Measurements from ENCODE around the gene DCLK1. TPM values are rescaled to one million over a fixed set of nuclear protein-coding genes. Genes with fewer than 3 reads are reported as not detected.

DCLK1 gene
- not detected for polyA plus RNA-seq (2012; ENCODE audit: insufficient read depth, insufficient read length)

DNA sequence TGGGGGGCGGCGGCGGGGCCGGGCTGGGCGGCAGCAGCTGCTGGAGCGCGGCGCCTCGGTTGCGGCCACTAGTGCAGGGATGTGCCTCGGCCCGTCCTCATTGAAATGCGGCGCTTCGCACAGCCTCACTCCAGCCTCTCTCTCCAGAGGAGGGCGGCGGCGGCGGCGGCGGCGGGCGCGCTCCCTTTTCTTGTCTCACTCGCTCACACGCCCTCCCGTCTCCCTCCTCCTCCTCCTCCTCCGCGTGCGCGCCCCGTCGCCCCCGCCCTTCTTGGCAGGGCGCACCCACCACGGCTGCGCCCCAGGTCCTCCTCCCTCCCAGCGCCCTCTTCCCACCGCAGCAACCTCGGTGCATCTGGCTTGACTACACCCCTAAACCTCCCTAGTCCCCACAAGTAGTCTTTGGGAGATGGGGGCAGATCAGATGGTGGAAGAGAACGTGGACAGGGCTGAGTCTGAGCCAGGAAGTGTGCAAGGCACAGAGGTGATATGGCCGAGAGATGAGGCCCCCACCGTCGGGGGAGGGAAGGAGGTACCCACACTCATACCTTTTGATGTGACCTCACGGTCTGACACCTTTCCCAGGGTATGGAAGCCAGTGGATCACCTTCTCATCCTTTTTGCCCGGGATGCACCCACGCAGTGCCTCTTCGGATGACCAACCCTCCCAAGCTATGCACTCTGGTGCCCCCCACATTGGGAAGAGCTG lies at the start of gene DCLK1:
Gene DCLK1, minus strand, starts transcription at position 161 of the 709 bp plus-strand sequence.
- DNase-seq (ENCODE audit: low read depth, low spot score) = no peak
- H3K4me3 ChIP-seq (ENCODE audit: low read length) = no peak within 1 kb of the TSS

DNA sequence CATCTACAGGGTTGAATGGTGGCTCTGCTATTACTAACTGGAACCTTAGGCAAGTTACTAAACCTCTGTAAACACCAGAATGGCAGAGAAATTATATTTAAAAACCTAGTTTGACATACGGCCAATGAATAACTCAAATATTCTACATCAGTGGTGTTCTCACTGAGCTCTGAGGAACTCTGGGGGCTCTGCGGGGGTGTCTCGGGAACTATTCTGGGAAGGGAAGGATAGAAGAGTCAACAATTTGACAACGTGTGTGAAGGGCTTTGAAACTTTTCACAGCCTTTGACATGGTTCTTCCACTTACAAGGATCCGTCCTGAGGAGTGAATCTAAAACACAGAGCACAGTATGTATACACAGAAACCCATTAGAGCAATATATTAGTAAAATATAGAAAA lies 44.4 kb upstream of the DCLK1 start:
- H3K4me3 ChIP-seq (ENCODE audit: low read length) = no peak overlapping the region
- DNase-seq (ENCODE audit: low read depth, low spot score) = no peak

DNA sequence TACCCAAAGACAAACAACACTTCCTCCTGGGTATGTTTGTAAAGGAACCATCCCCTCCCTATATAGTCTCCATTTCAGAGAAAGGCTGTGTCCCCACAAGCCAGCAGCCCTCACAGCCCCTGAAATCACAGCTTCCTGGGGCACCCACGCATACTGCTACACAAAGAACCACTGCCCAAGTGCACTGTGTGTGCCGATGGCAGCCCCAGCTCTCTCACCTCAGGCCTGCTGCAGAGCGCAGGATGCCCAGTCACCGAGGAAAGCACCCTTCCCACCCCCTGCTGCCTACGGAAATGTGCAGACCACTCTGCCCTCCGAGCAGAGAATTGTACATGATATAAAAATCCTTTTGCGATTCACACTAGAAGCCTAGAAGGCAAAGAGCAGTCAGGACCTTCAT lies 43.7 kb upstream of the DCLK1 start:
- no peak overlapping the region for H3K4me3 ChIP-seq (ENCODE audit: low read length)
- DNase-seq (ENCODE audit: low read depth, low spot score) = no peak

DNA sequence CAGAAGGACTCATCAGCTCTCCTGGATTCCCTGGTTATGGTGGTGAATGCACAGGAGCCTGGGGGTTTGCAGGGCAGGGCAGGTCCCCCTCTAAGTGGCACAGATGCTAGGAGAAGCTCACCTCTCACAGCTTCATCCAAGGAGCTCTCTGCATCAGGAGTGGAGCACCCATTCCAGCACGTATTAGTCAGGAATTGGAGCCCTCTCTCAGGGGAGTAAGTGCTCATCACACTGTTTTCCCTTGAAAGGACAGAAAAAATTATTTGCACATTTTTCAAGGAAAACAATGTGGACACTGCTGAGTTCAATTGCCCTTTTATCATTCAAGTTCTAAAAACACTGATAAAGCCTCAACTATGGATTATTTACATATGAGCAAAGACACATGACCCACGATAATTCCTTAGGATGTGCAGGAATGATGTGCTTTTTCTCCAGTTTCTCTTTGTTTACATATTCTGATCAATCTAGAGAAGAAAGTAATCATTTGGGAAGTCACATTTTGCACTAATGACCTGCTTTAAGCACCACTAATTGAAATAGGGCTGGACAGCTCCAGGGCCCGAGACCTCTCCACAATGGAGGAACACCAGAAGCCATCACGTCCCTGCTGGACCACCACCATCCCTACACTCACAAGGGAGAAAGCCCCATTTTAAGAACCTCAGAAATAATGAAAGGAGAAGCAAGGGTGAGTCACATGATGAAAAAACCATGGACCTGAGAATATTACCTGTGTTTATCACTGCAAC lies 42.6 kb upstream of the DCLK1 start:
- DNase-seq (ENCODE audit: low read depth, low spot score) = no peak
- no peak overlapping the region for H3K4me3 ChIP-seq (ENCODE audit: low read length)

DNA sequence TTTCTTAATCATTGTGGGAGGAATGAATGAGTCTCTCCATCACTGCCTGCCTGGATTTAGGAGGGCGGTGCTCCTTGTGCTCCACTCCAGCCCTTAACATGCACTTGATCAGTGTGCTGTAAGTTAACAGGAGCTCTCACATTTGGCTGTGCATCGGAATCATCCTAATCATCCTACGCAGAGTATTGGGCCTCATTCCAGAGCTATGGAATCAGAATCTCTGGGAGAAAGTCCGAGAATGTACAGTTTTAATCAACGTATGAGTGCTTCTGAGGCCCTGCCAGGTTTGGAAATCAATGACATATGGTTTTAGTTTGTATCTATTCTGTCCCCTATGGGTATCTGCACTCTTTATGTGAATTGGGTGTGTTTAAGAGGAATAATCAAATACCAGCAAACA lies 34.9 kb upstream of the DCLK1 start:
- no peak for DNase-seq (ENCODE audit: low read depth, low spot score)
- H3K4me3 ChIP-seq (ENCODE audit: low read length) = no peak overlapping the region

DNA sequence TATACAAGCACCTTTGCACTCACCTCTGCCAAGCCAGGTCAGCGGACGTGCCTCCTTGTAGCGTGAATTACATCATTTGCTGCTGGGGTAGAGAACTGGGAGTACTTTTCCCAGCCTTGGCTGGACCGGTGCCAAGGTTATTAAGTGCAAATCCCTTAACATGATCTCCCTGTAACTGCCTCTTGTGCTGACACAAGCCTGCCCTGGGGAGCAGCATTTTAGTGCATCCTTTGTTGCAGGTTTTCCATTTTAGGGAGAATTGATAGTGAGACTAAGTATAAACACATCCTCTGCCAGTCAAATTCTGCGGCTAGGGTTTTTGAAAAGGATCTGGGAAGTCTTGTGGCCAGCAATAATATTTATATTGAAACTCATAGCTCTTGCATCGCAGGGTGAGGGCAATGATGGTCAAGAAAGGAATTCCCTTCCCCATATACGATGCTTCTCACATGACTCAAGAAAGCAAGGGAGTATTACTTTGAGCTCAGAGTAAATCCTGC lies 32.7 kb upstream of the DCLK1 start:
- no peak for DNase-seq (ENCODE audit: low read depth, low spot score)
- H3K4me3 ChIP-seq (ENCODE audit: low read length) = no peak overlapping the region

DNA sequence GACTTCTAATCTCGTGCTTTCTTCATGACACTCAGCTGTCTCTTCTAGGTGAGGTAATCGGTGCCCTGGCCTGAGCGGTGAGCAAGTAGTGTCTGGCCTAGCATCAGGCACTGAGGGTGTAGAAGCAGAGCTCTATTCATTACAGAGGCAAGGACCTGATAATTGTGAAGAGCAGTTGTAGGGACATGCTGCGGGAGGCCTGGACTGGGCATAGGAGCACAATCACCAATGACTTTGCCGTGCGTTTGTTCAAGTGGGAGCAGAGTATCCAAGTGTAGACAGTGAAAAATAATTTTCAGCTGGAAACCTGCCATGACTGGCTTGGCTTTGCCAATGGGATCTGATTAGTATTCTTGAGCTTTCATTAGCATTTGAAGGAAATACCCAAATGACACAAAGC lies 32.1 kb upstream of the DCLK1 start:
- no peak for DNase-seq (ENCODE audit: low read depth, low spot score)
- H3K4me3 ChIP-seq (ENCODE audit: low read length) = no peak overlapping the region

DNA sequence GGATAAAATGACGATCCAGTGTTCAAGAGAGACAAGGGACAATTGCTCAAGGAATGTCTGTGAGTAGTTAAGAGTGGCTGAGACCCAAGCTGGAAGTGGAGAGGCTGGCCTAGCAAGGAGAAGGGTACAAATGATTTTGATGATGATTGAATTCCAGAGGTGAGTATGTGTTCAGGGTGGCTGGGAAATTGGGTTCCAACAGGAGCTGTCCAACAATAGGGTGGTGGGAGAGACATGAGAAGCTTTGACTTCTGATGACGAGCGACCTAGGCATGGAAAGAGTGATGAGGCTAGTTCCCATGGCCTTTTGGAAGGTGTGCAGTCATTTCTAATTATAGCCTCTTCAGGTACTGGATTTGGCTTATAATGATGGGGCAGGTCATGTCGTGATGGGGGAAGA lies 29.1 kb upstream of the DCLK1 start:
- DNase-seq (ENCODE audit: low read depth, low spot score) = no peak
- H3K4me3 ChIP-seq (ENCODE audit: low read length) = no peak overlapping the region

DNA sequence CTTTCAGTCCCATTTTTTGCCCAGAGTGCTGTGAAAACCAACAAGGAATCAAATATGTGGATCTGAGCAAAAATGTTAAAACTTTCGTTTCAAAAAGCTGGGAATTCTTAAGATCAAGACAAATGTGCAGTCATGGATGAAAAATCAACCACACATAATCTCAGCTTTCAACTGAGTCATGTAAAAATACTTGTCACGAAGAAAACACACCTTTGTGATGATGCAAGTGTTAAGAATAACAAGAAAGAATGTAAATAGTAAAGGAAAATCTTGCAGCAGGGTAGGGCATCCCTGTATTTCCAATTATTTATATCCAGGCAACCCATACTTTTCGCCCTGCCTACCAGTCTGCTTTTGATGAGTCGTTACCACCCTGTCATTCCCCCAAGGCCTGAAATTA lies 27.4 kb upstream of the DCLK1 start:
- DNase-seq (ENCODE audit: low read depth, low spot score) = no peak
- H3K4me3 ChIP-seq (ENCODE audit: low read length) = no peak overlapping the region

DNA sequence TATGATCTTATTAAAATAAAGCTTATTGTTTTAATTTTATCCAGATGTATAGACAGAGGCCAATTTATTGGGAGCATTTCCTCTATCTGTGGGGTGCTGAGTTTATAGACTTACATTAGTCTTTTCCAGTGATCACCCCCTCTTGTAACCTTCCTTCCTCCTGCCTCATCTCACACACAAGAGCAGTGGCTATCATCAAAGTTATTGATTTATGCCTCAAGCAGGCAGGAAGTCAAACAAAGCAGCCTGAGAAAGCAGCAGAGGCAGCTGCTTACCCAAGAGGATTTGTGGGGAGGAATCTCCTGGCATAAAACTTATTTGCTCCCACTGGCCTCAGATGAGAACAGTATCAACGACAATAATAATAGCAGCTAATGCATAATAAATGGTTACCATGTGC lies 26.3 kb upstream of the DCLK1 start:
- H3K4me3 ChIP-seq (ENCODE audit: low read length) = no peak overlapping the region
- DNase-seq (ENCODE audit: low read depth, low spot score) = no peak

DNA sequence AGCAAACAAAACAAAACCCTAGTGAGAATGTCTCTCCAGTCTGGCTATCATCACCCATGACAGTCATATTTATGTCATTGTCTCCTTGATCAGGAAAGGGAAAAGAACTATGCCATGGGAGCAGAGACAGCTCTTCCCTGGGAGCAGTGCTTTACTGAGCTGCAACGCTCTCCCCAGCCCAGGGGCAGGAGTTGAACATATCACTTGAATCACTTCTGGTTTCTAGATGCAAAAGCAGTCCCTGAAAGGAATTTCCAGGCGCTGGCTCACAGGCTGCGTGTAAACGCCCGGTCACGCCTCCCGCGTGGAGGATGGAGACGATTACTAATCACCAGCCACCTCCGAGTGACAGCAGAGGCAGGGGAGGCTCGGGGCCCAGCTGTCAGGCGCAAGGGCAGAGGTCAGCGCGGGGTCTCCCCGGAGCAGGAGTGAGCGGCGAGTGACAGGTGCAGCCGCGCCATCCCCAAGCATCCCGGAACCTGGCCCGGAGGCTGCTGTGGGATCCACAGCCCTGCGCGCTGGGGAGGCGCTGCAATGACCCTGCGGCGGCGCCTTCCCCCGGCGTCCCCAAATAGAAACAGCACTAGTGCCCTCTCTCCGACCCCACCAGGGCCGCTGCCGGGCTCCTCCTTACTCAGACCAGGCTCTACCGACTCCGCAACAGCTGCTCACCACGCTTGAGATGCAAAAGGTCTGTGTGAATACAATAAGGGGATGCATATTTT lies 23.5 kb upstream of the DCLK1 start:
- DNase-seq (ENCODE audit: low read depth, low spot score) = no peak
- no peak overlapping the region for H3K4me3 ChIP-seq (ENCODE audit: low read length)

DNA sequence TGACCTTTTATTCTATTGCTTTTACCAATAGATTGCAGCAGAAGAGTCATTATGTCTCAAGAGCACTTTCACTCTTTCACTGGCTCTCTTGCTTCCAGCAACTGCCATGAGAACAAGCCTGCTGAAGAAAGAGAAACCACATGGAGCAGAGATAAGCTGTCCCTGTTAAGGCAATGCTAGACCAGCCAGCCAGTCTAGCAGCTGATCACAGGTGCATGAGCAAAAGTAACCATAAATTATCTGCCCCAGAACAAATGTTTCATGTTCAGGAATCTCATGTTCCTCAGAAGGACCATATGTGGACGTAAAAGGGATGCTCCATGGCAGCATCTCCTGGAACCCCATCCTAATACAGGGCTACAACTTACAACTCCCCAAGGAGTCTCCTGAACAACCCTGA lies 20.4 kb upstream of the DCLK1 start:
- no peak for DNase-seq (ENCODE audit: low read depth, low spot score)

DNA sequence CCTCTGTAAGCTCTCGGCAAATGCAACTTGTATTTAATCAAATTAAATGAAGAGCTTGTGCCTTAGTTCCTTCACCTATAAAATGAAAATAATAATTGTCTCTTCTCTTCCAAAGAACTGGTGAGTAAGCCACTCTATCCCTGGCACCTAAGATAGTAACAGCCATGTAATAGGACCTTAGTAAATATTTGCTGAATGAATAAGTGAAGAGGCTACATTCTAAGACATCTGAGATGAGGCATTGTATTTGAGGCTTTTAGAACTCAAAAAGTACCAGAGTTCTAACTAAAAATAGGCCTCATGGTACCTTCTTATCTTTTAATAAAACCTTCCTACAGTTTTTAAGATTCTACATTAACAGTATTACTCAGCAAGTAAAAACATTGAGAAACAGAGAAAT lies 17.3 kb upstream of the DCLK1 start:
- H3K4me3 ChIP-seq (ENCODE audit: low read length) = no peak overlapping the region

More for the DNA sequence above, 20.4 kb upstream of the DCLK1 start:
- no peak overlapping the region for H3K4me3 ChIP-seq (ENCODE audit: low read length)

DNA sequence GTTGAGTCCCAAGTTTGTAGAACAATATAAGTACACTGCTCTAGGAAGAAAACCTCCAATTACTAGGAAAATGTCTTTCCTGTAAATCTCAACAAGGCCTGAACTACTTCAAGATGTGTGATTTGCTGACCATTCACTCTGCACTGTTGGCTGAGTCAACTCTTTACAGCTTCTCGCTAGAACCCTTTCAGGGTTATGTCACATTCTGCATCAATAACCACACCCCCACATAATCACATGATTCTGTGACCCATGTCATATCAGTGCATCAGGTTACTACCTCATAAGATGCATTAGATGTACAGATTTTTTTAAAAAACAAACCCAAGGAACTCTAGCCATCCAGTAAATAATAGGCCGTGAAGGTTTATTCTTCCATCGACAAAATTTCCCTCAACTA lies 16.1 kb upstream of the DCLK1 start:
- DNase-seq (ENCODE audit: low read depth, low spot score) = no peak

More for the DNA sequence above, 17.3 kb upstream of the DCLK1 start:
- DNase-seq (ENCODE audit: low read depth, low spot score) = no peak

DNA sequence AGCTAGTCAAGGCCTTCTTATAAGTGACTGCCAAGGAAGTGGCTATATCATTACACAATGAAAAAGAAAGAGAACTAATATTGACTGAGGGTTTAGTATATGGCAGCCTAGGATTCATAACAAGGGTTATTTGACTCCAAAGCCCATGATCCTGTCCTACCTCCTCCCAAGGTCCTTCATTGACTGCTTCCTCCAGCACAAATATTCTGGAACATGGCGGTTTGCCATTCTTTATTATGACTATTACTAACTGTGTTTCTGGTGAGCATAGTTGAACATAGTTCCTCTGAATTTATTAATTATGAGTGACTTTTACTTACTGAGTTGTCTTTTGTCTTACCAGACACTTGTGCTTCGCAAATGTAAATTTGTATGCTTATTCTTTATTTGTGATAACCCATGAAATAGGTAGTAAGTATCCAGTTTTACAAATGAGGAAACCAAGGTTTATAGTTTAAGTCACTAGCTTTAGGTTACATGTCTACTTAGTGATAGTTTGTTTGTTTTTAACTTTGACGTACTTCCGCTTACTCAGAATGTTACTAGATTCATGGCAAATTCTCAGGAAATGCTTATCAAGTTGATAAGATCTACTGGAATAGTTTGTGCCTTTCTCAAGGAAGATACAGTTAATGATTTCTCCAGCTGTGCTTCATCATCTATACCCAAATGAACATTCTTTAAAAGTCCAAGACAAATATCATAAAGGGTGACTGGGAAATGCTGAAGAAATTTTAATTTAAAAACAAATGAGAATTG lies 15.5 kb upstream of the DCLK1 start:
- H3K4me3 ChIP-seq (ENCODE audit: low read length) = no peak overlapping the region
- no peak for DNase-seq (ENCODE audit: low read depth, low spot score)

More for the DNA sequence above, 16.1 kb upstream of the DCLK1 start:
- no peak overlapping the region for H3K4me3 ChIP-seq (ENCODE audit: low read length)

DNA sequence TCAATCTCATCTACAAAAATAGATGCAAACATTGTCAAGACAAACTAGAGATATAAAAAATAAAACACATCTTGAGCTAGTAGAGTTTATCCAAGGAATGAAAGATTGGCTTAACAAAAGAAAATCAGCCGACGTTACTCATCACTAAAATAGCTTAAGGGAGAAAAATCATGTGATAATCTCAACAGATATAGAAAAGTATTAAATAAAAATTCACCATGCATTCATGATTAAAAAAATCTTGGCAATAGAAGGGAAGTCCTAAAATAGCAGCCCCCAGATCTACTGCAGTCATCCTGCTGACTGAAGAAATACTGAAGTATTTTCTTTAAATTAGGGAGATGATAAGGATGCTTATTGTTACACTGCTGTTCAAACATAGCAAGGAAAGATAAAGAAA lies 12.6 kb upstream of the DCLK1 start:
- no peak for DNase-seq (ENCODE audit: low read depth, low spot score)
- H3K4me3 ChIP-seq (ENCODE audit: low read length) = no peak overlapping the region

DNA sequence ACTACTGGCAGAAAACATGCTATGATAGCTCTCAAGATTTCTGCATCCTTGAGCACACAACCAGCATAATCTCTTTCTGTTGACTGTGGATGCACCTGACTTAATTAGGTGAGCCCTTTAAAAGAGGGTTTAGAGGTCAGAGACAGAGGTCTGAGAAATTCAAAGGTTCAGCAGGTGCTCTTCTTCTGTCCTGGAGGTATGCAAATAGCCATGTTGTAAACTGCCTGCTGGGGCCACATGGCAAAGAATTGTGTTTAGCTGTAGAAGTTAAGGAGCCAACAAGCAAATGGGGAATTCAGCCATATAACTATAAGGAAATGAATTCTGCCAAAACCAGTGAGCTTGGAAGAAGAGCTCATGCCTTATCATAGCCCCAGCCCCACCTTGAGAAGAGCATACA lies 11.6 kb upstream of the DCLK1 start:
- no peak overlapping the region for H3K4me3 ChIP-seq (ENCODE audit: low read length)
- no peak for DNase-seq (ENCODE audit: low read depth, low spot score)

DNA sequence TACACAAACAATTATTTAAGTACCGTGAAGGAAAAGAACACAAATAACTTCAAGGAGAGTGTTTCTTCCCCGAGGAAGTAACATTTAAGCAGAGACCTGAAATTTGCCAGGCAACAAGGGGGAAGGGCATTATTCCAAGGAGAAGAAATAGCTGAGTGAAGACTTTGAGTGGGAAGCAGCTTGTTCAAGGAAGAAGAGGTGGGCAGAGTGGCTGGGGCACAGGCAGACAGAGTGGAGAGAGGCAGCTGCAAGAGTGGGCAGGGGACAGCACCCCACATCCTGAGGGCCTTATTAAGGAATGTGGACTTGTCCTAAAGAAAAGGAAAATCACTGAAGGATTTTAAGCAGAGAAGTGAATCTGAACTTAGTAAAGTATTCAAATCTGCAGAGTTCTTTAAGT lies 4.7 kb upstream of the DCLK1 start:
- H3K4me3 ChIP-seq (ENCODE audit: low read length) = no peak overlapping the region
- no peak for DNase-seq (ENCODE audit: low read depth, low spot score)

DNA sequence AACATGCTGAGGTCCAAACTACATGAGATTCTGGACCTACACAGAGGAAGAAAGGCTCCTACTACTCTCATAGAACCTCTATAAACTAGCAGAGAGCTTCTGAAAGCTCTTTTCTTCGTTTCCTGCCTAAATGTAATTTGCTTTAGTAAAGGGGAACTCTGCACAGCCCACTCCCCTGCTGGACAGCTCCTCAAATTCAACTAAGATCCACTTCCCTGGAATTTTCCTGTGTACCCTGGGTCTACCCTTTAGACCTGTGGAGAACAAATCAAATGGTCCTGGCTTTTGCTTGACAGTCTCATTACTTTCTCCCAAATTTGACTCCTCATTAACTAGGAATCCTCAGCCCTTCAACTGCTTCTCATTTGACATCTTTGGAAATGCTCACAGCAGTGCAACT lies 3.5 kb upstream of the DCLK1 start:
- H3K4me3 ChIP-seq (ENCODE audit: low read length) = no peak overlapping the region
- DNase-seq (ENCODE audit: low read depth, low spot score) = no peak

Measured in Jurkat, Clone E6-1 (cell line).